Gastroesophageal sphincter (tissue), 3 donors: ENCODE measurements around the gene STARD8.

Source experiments
- POLR2A ChIP-seq, 2 donors: fragments of 450-650 bp; IDR thresholded peaks; one replicate each; pipeline ENCODE4 v1.6.1; 2017; ENCODE audit warnings: antibody characterized with exemption in 2 of 2, mild to moderate bottlenecking in 2 of 2, moderate library complexity in 1 of 2
- POLR2AphosphoS5 ChIP-seq: sonication (generic); formaldehyde crosslinking; IDR thresholded peaks from one replicate; pipeline ENCODE4 v1.6.1; 2017; ENCODE audit warnings: antibody characterized with exemption
- TF ChIP-seq, protein P1 (sequence below), 4 experiments: fragments of 200-600 bp in 2 of 4; fragments of 450-650 bp in 2 of 4; sonication (generic) in 1 of 4; IDR thresholded peaks; one replicate each; pipeline ENCODE4 v1.5.1; 2017 to 2019; ENCODE audit warnings: antibody characterized with exemption in 4 of 4, mild to moderate bottlenecking in 2 of 4, moderate library complexity in 2 of 4

DNA sequence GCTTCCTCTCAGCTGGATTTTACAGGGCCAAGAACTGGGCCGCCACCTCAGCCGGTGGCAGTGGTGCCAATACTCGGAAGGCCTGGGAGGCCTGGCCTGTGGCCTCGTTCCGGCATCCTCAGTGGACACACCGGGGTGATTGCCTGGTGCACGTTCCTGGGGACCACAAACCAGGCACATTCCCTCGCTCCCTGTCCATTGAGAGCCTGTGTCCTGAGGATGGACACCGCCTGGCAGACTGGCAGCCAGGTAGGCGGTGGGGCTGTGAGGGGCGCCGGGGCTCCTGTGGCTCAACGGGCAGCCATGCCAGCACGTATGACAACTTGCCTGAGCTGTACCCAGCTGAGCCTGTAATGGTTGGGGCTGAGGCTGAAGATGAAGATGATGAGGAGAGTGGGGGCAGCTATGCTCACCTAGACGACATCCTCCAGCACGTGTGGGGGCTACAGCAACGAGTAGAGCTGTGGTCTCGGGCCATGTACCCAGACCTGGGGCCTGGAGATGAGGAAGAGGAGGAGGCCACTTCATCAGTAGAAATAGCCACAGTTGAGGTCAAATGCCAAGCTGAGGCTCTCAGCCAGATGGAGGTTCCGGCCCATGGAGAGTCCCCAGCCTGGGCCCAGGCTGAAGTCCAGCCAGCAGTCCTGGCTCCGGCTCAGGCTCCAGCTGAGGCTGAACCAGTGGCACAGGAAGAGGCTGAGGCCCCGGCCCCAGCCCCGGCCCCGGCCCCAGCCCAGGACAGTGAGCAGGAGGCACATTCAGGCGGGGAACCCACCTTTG, 70.4 kb downstream of the STARD8 start:
- TF ChIP-seq POLR2AphosphoS5 (no peak), POLR2A (IDR thresholded peaks at IDR 0.05) (no peak)
- TF ChIP-seq, protein P1, sequence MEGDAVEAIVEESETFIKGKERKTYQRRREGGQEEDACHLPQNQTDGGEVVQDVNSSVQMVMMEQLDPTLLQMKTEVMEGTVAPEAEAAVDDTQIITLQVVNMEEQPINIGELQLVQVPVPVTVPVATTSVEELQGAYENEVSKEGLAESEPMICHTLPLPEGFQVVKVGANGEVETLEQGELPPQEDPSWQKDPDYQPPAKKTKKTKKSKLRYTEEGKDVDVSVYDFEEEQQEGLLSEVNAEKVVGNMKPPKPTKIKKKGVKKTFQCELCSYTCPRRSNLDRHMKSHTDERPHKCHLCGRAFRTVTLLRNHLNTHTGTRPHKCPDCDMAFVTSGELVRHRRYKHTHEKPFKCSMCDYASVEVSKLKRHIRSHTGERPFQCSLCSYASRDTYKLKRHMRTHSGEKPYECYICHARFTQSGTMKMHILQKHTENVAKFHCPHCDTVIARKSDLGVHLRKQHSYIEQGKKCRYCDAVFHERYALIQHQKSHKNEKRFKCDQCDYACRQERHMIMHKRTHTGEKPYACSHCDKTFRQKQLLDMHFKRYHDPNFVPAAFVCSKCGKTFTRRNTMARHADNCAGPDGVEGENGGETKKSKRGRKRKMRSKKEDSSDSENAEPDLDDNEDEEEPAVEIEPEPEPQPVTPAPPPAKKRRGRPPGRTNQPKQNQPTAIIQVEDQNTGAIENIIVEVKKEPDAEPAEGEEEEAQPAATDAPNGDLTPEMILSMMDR (IDR thresholded peaks at IDR 0.05) = no peak
